BLaER1 treated with 17β-estradiol and CSF1 and Interleukin-3, amounts not matched to agents 10 nM and 100 nM (cell line): ENCODE results near the gene VEGFD.
A peak's percentile ranks its signal among the peaks of the same experiment; 100 is the strongest.

Experiments
- H3K27ac ChIP-seq, 11 experiments: shearing (Covaris generic); formaldehyde crosslinking; 2 replicates each; pipeline ENCODE4 v1.8.1; 2022
- H3K27me3 ChIP-seq, 11 experiments: shearing (Covaris generic); formaldehyde crosslinking; 2 replicates each; pipeline ENCODE4 v1.8.1; 2022
- H3K36me3 ChIP-seq, 11 experiments: shearing (Covaris generic); formaldehyde crosslinking; 2 replicates each; pipeline ENCODE4 v1.8.1; 2022
- H3K4me1 ChIP-seq, 10 experiments: shearing (Covaris generic); formaldehyde crosslinking; 2 replicates each; pipeline ENCODE4 v1.8.1; 2022
- H3K4me2 ChIP-seq, 11 experiments: shearing (Covaris generic); formaldehyde crosslinking; 2 replicates each; pipeline ENCODE4 v1.8.1; 2022
- H3K4me3 ChIP-seq, 10 experiments: shearing (Covaris generic); formaldehyde crosslinking; 2 replicates each; pipeline ENCODE4 v1.8.1; 2022
- H3K9ac ChIP-seq, 11 experiments: shearing (Covaris generic); formaldehyde crosslinking; 2 replicates each; pipeline ENCODE4 v1.8.1; 2022
- H3K9me3 ChIP-seq, 11 experiments: shearing (Covaris generic); formaldehyde crosslinking; replicated peaks in 1 of 11; 2 replicates each; pipeline ENCODE4 v1.8.1; 2022
- H4K20me1 ChIP-seq, 11 experiments: shearing (Covaris generic); formaldehyde crosslinking; 2 replicates each; pipeline ENCODE4 v1.8.1; 2022
- Cebpa-rat ChIP-seq, 11 experiments: shearing (Covaris generic); IDR thresholded peaks; 2 replicates each; pipeline ENCODE4 v1.8.1; 2022

The VEGFD gene

GRCh38 chrX:15410947-15411346, 26.7 kb upstream of the VEGFD start:
- Histone ChIP-seq H3K4me3 (no peak overlapping the region), H3K36me3 (no peaks in the 10 kb centered on the region), H3K9me3 (no peaks in the 10 kb centered on the region), H3K9ac (no peak overlapping the region), H4K20me1 (no peaks in the 10 kb centered on the region; a peak in 2 of 22 replicates), H3K4me1 (no peaks in the 10 kb centered on the region), H3K27ac (no peak overlapping the region), H3K27me3 (peaks cover 95 to 100% (median 98%) of the 10 kb centered on the region in 11 experiments), H3K4me2 (no peak overlapping the region)
- TF ChIP-seq Cebpa-rat (IDR thresholded peaks at IDR 0.05) = no peak

- H3K4me1 ChIP-seq = no peaks in the 10 kb centered on the region
- H3K9ac ChIP-seq = no peak overlapping the region
- H3K27ac ChIP-seq = no peak overlapping the region
- no peaks in the 10 kb centered on the region for H3K36me3 ChIP-seq
- no peaks in the 10 kb centered on the region for H3K9me3 ChIP-seq
- H4K20me1 ChIP-seq = no peaks in the 10 kb centered on the region; a peak in 2 of 22 replicates
- H3K27me3 ChIP-seq = peaks cover 97 to 100% (median 98%) of the 10 kb centered on the region in 11 experiments
- no peak overlapping the region for H3K4me2 ChIP-seq
- TF ChIP-seq Cebpa-rat (IDR thresholded peaks at IDR 0.05) = no peak
- no peak overlapping the region for H3K4me3 ChIP-seq
These were observed 26.2 kb upstream of the VEGFD start for GRCh38 chrX:15410430-15410829.

GRCh38 chrX:15405846-15406245, 21.6 kb upstream of the VEGFD start:
- TF ChIP-seq Cebpa-rat (IDR thresholded peaks at IDR 0.05) = no peak
- peaks cover 0 to 11% (median 5%) of the 10 kb centered on the region in 10 experiments; a peak in 7 of 20 replicates for H3K4me1 ChIP-seq
- no peak overlapping the region for H3K4me3 ChIP-seq
- no peak overlapping the region for H3K4me2 ChIP-seq
- no peaks in the 10 kb centered on the region for H3K9me3 ChIP-seq
- no peak overlapping the region for H3K27ac ChIP-seq
- H3K9ac ChIP-seq = no peak overlapping the region
- H3K27me3 ChIP-seq = peaks cover 96 to 100% (median 98%) of the 10 kb centered on the region in 11 experiments
- H3K36me3 ChIP-seq = no peaks in the 10 kb centered on the region
- H4K20me1 ChIP-seq = peaks cover 0 to 4% (median 0%) of the 10 kb centered on the region in 11 experiments; a peak in 3 of 22 replicates

- Histone ChIP-seq H3K4me1 (peaks cover 0 to 11% (median 5%) of the 10 kb centered on the region in 10 experiments; a peak in 7 of 20 replicates), H4K20me1 (peaks cover 0 to 4% (median 0%) of the 10 kb centered on the region in 11 experiments; a peak in 3 of 22 replicates), H3K27ac (no peak overlapping the region), H3K36me3 (no peaks in the 10 kb centered on the region), H3K4me2 (peak overlapping the region in 5 of 11 experiments; percentile 4 to 21 (median 13); a peak in 2 of 22 replicates), H3K4me3 (no peak overlapping the region), H3K27me3 (peaks cover 96 to 100% (median 98%) of the 10 kb centered on the region in 11 experiments), H3K9me3 (no peaks in the 10 kb centered on the region), H3K9ac (no peak overlapping the region)
- TF ChIP-seq Cebpa-rat (IDR thresholded peaks at IDR 0.05) = no peak
These were observed 20.3 kb upstream of the VEGFD start for GRCh38 chrX:15404401-15405096.

GRCh38 chrX:15401378-15401777, 17.2 kb upstream of the VEGFD start:
- H3K4me3 ChIP-seq = no peak overlapping the region
- no peaks in the 10 kb centered on the region for H3K36me3 ChIP-seq
- peaks cover 91 to 100% (median 99%) of the 10 kb centered on the region in 11 experiments for H3K27me3 ChIP-seq
- H3K4me1 ChIP-seq = peaks cover 0 to 11% (median 5%) of the 10 kb centered on the region in 10 experiments; a peak in 7 of 20 replicates
- peaks cover 0 to 4% (median 0%) of the 10 kb centered on the region in 11 experiments; a peak in 3 of 22 replicates for H4K20me1 ChIP-seq
- no peak overlapping the region for H3K27ac ChIP-seq
- TF ChIP-seq Cebpa-rat (IDR thresholded peaks at IDR 0.05) = no peak
- H3K9ac ChIP-seq = no peak overlapping the region
- no peak overlapping the region for H3K4me2 ChIP-seq
- H3K9me3 ChIP-seq = no peaks in the 10 kb centered on the region

- Histone ChIP-seq H3K4me2 (no peak overlapping the region), H4K20me1 (peaks cover 0 to 4% (median 0%) of the 10 kb centered on the region in 11 experiments; a peak in 1 of 22 replicates), H3K27me3 (peaks cover 91 to 100% (median 99%) of the 10 kb centered on the region in 11 experiments), H3K9ac (no peak overlapping the region), H3K27ac (no peak overlapping the region), H3K4me1 (peaks cover 0 to 11% (median 5%) of the 10 kb centered on the region in 10 experiments; a peak in 7 of 20 replicates), H3K36me3 (no peaks in the 10 kb centered on the region), H3K4me3 (no peak overlapping the region), H3K9me3 (no peaks in the 10 kb centered on the region)
- no peak for TF ChIP-seq Cebpa-rat (IDR thresholded peaks at IDR 0.05)
These were observed 15.8 kb upstream of the VEGFD start for GRCh38 chrX:15399962-15400391.

GRCh38 chrX:15398874-15399273, 14.7 kb upstream of the VEGFD start:
- H3K36me3 ChIP-seq = no peaks in the 10 kb centered on the region
- no peak overlapping the region for H3K4me3 ChIP-seq
- peaks cover 0 to 6% (median 0%) of the 10 kb centered on the region in 11 experiments; a peak in 1 of 22 replicates for H4K20me1 ChIP-seq
- no peaks in the 10 kb centered on the region for H3K9me3 ChIP-seq
- no peaks in the 10 kb centered on the region for H3K4me1 ChIP-seq
- no peak overlapping the region for H3K9ac ChIP-seq
- TF ChIP-seq Cebpa-rat (IDR thresholded peaks at IDR 0.05) = no peak
- no peak overlapping the region for H3K4me2 ChIP-seq
- no peak overlapping the region for H3K27ac ChIP-seq
- peaks cover 91 to 100% (median 99%) of the 10 kb centered on the region in 11 experiments for H3K27me3 ChIP-seq

- Histone ChIP-seq H3K9me3 (no peaks in the 10 kb centered on the region), H3K27me3 (peaks cover 85 to 97% (median 92%) of the 10 kb centered on the region in 11 experiments), H3K27ac (no peak overlapping the region), H3K36me3 (no peaks in the 10 kb centered on the region), H3K4me1 (no peaks in the 10 kb centered on the region), H3K4me2 (no peak overlapping the region), H3K4me3 (no peak overlapping the region), H4K20me1 (peaks cover 0 to 6% (median 0%) of the 10 kb centered on the region in 11 experiments; a peak in 3 of 22 replicates), H3K9ac (no peak overlapping the region)
- no peak for TF ChIP-seq Cebpa-rat (IDR thresholded peaks at IDR 0.05)
These were observed 11.6 kb upstream of the VEGFD start for GRCh38 chrX:15395789-15396188.

GRCh38 chrX:15391850-15392249, 7.6 kb upstream of the VEGFD start:
- no peak overlapping the region for H3K4me2 ChIP-seq
- H4K20me1 ChIP-seq = peaks cover 0 to 6% (median 0%) of the 10 kb centered on the region in 11 experiments; a peak in 3 of 22 replicates
- H3K9me3 ChIP-seq = no peaks in the 10 kb centered on the region
- H3K4me1 ChIP-seq = no peaks in the 10 kb centered on the region
- TF ChIP-seq Cebpa-rat (IDR thresholded peaks at IDR 0.05) = no peak
- H3K27ac ChIP-seq = no peak overlapping the region
- peaks cover 81 to 97% (median 93%) of the 10 kb centered on the region in 11 experiments for H3K27me3 ChIP-seq
- no peaks in the 10 kb centered on the region for H3K36me3 ChIP-seq
- H3K9ac ChIP-seq = no peak overlapping the region
- no peak overlapping the region for H3K4me3 ChIP-seq
